ENCODE data around the gene MSRB1. TPM values are rescaled to one million over a fixed set of nuclear protein-coding genes. Genes with fewer than 3 reads are reported as not detected.

Gene MSRB1
- total and polyA plus RNA-seq, 9 of the 15 experiments (the other 6 are each of a cell fraction or from before 2014, with no cell fraction given): 5.4 to 33.7 (median 25.7) TPM

- TF ChIP-seq SIN3A (IDR thresholded peaks at IDR 0.05; ENCODE audit: borderline replicate concordance in 2 of 2, control insufficient read depth in 1 of 2, low read depth in 2 of 2, low read length in 2 of 2) (0 out of 4 replicates have a peak, but pooled peaks of 1 of the 2 experiments have one; percentile 17), HMG20A (CRISPR knock-in tag; conservative IDR thresholded peaks at IDR 0.05) (no peak), NFIC (IDR thresholded peaks at IDR 0.05) (peak; percentile 84), HNRNPUL1 (IDR thresholded peaks at IDR 0.05; ENCODE audit: low read length) (no peak), RFX7 (CRISPR knock-in tag; IDR thresholded peaks at IDR 0.05) (no peak), ILK (tag; IDR thresholded peaks at IDR 0.05; ENCODE audit: borderline replicate concordance, low read depth) (no peak), EGR1 (conservative IDR thresholded peaks at IDR 0.05) (peak; percentile 38; the same call in 1 of the 2 replicates), STAT5B (CRISPR knock-in tag; IDR thresholded peaks at IDR 0.05) (no peak), EP300 (IDR thresholded peaks at IDR 0.05; ENCODE audit: low read length) (no peak), HDAC3 (IDR thresholded peaks at IDR 0.05; ENCODE audit: borderline replicate concordance, partially characterized antibody) (no peak), MAFK (IDR thresholded peaks at IDR 0.05; ENCODE audit: low read length) (no peak)
- TF ChIP-seq, protein P1, sequence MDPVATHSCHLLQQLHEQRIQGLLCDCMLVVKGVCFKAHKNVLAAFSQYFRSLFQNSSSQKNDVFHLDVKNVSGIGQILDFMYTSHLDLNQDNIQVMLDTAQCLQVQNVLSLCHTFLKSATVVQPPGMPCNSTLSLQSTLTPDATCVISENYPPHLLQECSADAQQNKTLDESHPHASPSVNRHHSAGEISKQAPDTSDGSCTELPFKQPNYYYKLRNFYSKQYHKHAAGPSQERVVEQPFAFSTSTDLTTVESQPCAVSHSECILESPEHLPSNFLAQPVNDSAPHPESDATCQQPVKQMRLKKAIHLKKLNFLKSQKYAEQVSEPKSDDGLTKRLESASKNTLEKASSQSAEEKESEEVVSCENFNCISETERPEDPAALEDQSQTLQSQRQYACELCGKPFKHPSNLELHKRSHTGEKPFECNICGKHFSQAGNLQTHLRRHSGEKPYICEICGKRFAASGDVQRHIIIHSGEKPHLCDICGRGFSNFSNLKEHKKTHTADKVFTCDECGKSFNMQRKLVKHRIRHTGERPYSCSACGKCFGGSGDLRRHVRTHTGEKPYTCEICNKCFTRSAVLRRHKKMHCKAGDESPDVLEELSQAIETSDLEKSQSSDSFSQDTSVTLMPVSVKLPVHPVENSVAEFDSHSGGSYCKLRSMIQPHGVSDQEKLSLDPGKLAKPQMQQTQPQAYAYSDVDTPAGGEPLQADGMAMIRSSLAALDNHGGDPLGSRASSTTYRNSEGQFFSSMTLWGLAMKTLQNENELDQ (CRISPR knock-in tag; IDR thresholded peaks at IDR 0.05; ENCODE audit: borderline replicate concordance): no peak
- TF ChIP-seq, protein P2, sequence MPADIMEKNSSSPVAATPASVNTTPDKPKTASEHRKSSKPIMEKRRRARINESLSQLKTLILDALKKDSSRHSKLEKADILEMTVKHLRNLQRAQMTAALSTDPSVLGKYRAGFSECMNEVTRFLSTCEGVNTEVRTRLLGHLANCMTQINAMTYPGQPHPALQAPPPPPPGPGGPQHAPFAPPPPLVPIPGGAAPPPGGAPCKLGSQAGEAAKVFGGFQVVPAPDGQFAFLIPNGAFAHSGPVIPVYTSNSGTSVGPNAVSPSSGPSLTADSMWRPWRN (IDR thresholded peaks at IDR 0.05; ENCODE audit: low read depth): no peak
- TF ChIP-seq, protein P3, sequence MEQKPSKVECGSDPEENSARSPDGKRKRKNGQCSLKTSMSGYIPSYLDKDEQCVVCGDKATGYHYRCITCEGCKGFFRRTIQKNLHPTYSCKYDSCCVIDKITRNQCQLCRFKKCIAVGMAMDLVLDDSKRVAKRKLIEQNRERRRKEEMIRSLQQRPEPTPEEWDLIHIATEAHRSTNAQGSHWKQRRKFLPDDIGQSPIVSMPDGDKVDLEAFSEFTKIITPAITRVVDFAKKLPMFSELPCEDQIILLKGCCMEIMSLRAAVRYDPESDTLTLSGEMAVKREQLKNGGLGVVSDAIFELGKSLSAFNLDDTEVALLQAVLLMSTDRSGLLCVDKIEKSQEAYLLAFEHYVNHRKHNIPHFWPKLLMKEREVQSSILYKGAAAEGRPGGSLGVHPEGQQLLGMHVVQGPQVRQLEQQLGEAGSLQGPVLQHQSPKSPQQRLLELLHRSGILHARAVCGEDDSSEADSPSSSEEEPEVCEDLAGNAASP (IDR thresholded peaks at IDR 0.05): no peak
- TF ChIP-seq, protein P4, sequence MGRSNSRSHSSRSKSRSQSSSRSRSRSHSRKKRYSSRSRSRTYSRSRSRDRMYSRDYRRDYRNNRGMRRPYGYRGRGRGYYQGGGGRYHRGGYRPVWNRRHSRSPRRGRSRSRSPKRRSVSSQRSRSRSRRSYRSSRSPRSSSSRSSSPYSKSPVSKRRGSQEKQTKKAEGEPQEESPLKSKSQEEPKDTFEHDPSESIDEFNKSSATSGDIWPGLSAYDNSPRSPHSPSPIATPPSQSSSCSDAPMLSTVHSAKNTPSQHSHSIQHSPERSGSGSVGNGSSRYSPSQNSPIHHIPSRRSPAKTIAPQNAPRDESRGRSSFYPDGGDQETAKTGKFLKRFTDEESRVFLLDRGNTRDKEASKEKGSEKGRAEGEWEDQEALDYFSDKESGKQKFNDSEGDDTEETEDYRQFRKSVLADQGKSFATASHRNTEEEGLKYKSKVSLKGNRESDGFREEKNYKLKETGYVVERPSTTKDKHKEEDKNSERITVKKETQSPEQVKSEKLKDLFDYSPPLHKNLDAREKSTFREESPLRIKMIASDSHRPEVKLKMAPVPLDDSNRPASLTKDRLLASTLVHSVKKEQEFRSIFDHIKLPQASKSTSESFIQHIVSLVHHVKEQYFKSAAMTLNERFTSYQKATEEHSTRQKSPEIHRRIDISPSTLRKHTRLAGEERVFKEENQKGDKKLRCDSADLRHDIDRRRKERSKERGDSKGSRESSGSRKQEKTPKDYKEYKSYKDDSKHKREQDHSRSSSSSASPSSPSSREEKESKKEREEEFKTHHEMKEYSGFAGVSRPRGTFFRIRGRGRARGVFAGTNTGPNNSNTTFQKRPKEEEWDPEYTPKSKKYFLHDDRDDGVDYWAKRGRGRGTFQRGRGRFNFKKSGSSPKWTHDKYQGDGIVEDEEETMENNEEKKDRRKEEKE (IDR thresholded peaks at IDR 0.05; ENCODE audit: borderline replicate concordance in 1 of 2, control insufficient read depth in 1 of 2, low read depth in 2 of 2, low read length in 1 of 2): no peak
- TF ChIP-seq, protein P5, sequence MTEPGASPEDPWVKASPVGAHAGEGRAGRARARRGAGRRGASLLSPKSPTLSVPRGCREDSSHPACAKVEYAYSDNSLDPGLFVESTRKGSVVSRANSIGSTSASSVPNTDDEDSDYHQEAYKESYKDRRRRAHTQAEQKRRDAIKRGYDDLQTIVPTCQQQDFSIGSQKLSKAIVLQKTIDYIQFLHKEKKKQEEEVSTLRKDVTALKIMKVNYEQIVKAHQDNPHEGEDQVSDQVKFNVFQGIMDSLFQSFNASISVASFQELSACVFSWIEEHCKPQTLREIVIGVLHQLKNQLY (CRISPR knock-in tag; conservative IDR thresholded peaks at IDR 0.05): no peak
Measured at GRCh38 chr16:1984347-1985225, 41.6 kb upstream of the MSRB1 start (continued).
